Fibroblast of gingiva (primary cell): ENCODE measurements around the gene SLC6A18.
"Not testable (repeated sequence)": the region's sequence is repeated elsewhere in the genome, so short reads cannot be mapped to it uniquely, and the experiment has no call there.

Experiments used
- DNase-seq: peaks from one replicate; pipeline ENCODE4 v3.0.0-alpha.2; 2011; ENCODE audit warnings: low read depth

The SLC6A18 gene

DNA sequence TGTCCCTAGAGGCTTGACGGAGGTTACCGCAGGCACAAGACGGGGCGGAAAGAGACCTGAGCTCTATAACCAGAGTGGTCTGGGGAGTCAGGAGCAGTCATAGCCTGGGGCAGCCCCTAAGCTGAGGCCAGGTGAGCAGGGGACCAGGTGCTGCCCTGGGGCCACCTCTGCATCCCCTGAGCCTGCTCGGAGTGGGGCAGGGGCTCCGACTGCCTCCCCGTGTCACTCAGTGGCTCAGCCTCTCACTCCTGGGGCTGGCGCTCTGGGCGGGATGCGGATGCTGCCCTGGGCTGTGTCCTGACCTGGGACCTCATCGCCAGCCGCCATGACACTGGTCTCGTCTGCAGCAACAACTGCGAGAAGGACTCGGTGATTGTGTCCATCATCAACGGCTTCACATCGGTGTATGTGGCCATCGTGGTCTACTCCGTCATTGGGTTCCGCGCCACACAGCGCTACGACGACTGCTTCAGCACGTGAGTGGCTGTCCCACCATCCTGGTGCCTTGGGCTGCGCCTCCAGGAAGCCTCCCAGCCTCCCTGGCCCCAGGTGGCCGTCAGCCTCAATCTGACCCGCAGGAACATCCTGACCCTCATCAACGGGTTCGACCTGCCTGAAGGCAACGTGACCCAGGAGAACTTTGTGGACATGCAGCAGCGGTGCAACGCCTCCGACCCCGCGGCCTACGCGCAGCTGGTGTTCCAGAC lies 8.8 kb upstream of the SLC6A18 start:
- no peak for DNase-seq

GRCh38 chr5:1216918-1217295 lies 8.3 kb upstream of the SLC6A18 start:
- DNase-seq, result no peak

- DNase-seq, result no peak
Measured at GRCh38 chr5:1217596-1218206, 7.5 kb upstream of the SLC6A18 start.

- DNase-seq, result no peak
Measured at GRCh38 chr5:1218351-1219080, 6.7 kb upstream of the SLC6A18 start.

- DNase-seq, result no peak
Measured at GRCh38 chr5:1219098-1219767, 5.9 kb upstream of the SLC6A18 start.

GRCh38 chr5:1219768-1220100 lies 5.4 kb upstream of the SLC6A18 start:
- no peak for DNase-seq

DNA sequence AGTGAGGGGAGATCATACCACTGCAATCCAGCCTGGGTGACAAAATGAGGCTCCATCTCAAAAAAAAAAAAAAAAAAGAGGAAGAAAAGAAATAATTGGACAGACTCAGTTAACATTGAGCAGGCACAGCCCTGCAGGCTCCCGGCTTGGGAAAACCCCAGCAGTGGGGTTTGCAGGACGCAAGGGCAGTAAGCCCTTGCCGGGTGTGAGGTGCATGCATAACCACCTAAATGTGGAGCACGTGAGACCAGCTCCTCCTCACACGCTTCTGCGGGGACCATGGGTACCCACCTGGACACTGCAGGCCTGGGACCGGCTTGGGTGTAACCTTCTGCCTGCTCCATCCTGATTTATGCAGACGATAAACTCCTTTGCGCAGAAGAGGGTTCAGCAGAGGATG lies 4.8 kb upstream of the SLC6A18 start:
- DNase-seq, result no peak

DNA sequence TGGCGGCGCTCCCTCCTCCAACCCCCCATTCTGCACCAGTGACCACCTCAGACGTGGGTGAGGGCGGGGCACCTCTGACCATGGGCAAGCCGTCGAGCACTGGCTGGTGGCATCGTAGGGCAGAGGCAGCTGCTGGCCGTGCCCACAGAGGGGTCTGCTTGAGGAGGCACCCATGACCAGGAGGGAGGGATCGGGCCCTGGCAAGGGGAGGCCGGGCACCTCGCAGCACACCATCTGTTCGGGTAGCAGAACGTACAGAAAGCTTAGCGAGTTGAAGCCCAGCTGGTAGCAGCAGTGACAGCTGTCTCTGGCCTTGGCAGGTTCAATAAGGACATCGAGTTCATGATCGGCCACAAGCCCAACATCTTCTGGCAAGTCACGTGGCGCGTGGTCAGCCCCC lies 4.3 kb upstream of the SLC6A18 start:
- no peak for DNase-seq

DNA sequence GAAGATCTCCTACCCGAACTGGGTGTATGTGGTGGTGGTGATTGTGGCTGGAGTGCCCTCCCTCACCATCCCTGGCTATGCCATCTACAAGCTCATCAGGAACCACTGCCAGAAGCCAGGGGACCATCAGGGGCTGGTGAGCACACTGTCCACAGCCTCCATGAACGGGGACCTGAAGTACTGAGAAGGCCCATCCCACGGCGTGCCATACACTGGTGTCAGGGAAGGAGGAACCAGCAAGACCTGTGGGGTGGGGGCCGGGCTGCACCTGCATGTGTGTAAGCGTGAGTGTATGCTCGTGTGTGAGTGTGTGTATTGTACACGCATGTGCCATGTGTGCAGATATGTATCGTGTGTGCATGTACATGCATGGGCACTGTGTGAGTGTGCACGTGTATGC lies 3.5 kb upstream of the SLC6A18 start:
- no peak for DNase-seq

DNA sequence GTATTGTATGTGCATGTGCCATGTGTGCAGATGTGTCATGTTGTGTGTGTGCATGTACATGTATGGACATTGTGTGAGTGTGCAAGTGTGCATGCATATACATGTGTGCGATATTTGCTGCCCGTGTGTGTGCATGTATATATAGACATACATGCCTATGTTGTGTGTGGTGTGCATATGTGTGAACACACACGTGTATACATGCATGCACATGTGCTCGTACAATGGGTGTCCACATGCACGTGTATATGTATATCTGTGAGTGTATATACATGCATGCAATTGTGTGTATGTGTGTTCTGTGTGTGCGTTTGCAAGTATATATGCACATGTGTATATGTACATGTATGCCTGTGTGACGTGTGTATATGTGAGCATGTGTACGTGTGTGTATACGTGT lies 3.0 kb upstream of the SLC6A18 start:
- no peak for DNase-seq

DNA sequence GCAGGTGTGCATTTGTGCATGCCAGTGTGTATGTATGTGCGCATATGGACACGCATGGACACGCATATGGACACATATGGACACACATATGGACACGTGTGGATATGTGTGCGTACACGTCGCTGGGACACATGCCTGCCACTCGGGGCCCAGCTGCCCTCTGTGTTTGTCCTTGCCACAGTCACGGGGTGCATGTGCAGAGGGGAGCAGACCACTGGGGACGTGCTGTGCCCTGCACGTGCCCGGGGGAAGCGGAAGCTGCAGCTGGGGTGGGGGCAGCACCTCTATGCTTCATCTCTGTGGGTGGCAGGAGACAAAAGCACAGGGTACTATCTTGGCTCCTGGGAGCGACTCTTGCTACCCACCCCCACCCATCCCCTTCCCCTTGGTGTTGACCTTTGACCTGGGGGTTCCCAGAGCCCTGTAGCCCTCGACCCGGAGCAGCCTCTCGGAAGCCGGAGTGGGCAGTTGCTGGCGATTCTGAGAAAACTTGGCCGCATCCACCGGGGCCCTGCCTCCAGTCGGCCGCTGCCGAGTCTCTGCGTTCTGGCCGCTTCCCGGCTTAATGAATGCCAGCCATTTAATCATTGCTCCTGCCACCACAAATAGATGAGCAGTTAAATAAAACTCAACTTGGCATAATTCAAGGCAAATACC lies 2.4 kb upstream of the SLC6A18 start:
- DNase-seq, result no peak

- DNase-seq, result no peak
Measured at GRCh38 chr5:1223278-1223670, 1.9 kb upstream of the SLC6A18 start.

DNA sequence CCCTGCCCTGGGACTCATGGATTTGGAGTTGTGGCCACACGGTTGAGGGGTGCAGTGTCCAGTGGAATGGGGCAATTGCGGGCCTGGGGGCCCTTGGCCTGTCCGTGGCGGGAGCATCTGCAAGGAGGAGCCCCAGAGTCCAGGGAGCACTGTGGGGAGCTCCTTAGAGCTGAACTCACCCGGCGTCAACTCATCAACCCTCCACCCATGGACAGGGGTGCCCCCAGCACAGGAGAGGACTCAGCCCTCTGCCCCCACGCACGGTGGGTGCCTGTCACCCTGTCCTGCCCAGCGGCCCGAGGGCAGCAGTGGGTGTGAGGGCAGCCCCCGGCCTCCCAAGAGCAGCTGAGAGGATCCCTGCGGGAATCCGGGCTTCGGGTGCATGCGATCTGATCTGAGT lies 550 bp upstream of the SLC6A18 start:
- no peak for DNase-seq

GRCh38 chr5:1226231-1226630 lies 1.1 kb downstream of the SLC6A18 start:
- DNase-seq, result no peak

DNA sequence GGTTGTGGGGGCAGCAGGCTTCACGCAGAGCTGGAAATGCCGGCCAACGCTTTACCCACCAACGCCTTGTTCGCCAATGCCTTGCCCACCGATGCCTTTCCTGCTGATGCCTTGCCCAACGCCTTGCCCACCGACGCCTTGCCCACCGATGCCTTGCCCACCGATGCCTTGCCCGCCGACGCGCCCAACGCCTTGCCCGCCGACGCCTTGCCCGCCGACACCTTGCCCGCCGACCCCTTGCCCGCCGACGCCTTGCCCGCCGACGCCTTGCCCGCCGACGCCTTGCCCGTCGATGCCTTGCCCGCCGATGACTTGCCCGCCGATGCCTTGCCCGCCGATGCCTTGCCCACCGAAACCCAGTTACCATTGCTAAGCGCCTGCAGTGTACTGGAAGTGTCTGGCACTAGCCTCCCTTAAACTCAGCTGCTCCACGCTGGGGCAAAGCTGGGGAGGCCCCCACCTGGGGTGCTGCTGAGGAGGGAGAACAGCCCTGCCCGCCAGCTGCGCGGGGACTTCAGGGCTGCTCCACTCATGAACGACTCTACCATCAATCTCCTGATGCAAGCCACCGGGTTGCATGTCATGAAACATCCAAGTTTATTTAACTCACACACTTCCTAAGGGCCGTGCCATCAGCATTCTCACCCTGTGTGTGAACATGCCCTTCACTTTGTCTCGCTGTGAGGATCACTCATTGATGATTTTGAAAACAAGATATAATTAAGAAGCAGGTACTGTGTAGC lies 1.8 kb downstream of the SLC6A18 start:
- DNase-seq, result no peak

DNA sequence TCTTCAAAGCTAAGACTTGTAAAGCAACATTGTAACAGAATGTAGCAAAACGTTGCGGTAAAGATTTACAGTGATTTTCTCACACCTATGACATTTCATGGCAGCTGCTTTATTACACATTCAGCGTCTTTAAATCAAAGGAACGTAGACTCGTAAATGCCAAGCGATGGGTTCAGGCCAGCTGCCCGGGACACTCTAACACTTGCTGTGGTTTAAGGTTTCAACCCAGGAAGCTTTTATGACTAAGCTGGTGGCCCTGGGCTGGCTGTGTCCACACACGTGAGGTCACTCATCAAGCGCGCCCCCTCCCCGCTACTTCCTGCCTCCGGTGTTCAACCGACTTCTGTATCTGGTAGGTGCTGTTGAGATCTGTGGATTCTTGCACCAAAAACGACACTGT lies 2.5 kb downstream of the SLC6A18 start:
- DNase-seq, result no peak

- DNase-seq, result no peak
Measured at GRCh38 chr5:1228120-1228519, 2.9 kb downstream of the SLC6A18 start.

DNA sequence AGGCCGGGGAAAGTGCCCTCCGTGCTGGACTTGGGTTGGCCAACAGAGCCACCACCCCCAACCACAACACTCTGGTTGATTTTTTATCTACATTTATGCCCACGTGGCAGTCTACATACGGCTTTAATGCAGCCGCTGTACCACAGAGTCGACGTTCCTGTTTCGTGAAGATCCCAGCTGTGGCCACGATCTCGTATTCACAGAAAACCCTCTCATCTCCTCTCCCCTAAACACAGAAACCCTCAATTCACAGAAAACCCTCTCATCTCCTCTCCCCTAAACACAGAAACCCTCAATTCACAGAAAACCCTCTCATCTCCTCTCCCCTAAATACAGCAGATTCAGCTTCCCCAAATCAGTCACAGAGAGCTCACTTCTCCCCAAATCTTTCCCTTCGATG lies 3.8 kb downstream of the SLC6A18 start:
- DNase-seq, result not testable (repeated sequence)

GRCh38 chr5:1229822-1230221 lies 4.6 kb downstream of the SLC6A18 start:
- no peak for DNase-seq

DNA sequence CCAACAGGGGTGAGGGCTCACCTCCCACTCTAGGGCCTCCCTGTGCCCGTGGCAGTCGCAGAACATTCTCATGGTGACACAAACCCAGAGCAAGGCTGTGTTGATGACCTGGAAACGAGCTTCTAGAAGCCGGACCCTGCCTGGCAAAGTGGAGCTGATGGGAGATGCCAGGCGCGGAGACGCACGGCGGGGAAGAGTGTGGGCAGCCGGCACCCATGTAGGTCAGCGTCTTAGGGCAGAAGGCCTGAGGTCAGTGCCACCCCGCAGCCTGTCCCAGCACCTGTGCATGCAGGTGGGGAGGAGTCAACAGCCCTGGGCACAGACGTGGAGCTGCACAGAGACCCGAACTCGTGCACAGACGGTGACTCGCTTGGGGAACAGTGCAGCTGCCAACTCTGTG lies 5.4 kb downstream of the SLC6A18 start:
- DNase-seq, result no peak

DNA sequence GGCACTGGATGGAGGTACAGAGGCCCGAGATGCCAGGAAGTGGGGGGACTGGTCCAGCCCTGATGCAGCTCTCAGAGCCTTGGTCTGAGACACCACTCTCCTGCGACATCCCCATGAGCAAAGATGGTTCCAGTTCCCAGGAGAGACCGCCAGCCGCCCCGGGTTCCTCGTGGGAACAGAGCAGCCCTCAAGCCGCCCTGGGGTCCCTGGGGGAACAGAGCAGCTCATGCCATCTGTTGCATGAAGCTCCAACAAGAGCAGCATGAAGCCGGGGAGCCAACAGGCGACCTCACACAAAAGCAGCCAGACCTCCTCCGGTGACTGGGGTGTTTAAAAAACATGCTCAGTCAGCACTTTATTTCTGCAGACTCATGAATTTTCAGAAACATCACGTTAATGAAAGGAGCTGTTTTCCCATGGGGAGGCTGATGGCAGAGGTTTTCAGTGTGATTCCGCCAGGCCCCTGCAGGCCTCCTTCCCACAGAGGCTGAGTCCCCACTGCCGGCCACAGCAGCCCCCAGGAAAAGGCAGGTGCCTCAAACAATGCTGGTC lies 6.2 kb downstream of the SLC6A18 start:
- no peak for DNase-seq

DNA sequence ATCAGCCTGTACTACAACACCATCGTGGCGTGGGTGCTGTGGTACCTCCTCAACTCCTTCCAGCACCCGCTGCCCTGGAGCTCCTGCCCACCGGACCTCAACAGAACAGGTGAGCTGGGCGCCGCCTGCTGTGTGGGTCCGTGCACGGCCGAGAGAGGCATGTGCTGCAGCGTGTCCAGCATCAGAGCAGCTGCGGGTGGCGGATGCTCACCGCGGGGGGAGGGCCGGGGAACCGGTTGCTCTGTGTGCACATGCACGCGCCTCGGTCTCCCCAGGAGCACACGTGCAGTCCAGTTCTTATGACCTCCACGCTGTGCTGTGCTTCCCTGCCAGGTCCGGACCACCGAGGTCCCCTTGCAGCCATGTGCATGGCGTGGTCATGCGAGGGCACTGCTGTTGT lies 7.6 kb downstream of the SLC6A18 start:
- no peak for DNase-seq
